Liver (tissue), 9 donors: ENCODE measurements around the gene HYPK. TPM values are rescaled to one million over a fixed set of nuclear protein-coding genes. Genes with fewer than 3 reads are reported as not detected.
"Not testable (repeated sequence)": the region's sequence is repeated elsewhere in the genome, so short reads cannot be mapped to it uniquely, and the experiment has no call there.

Experiments used
- DNase-seq: peaks from one replicate; pipeline ENCODE4 v3.0.0-alpha.2; 2017; ENCODE audit warnings: low spot score
- H3K27ac ChIP-seq, 2 donors: one replicate each; pipeline ENCODE4 v1.7.0; 2013; ENCODE audit warnings: inconsistent platforms in 2 of 2, low read length in 2 of 2, control low read depth in 1 of 2, low read depth in 1 of 2, mild to moderate bottlenecking in 1 of 2
- H3K27me3 ChIP-seq, 4 donors: one replicate each; pipeline versions ENCODE4 v1.6.1 to v1.7.0; 2013; ENCODE audit warnings: low read length in 3 of 4, inconsistent platforms in 1 of 4, mild to moderate bottlenecking in 1 of 4, moderate library complexity in 1 of 4; ENCODE audit not compliant: control insufficient read depth in 4 of 4, insufficient read depth in 4 of 4
- H3K36me3 ChIP-seq, 4 donors: one replicate each; pipeline versions ENCODE4 v1.6.1 to v1.7.0; 2013; ENCODE audit warnings: low read length in 3 of 4, mild to moderate bottlenecking in 3 of 4, low read depth in 1 of 4, moderate library complexity in 1 of 4; ENCODE audit not compliant: control insufficient read depth in 4 of 4, insufficient read depth in 3 of 4
- H3K4me1 ChIP-seq, 4 donors: one replicate each; pipeline versions ENCODE4 v1.6.1 to v1.7.0; 2013; ENCODE audit warnings: low read length in 3 of 4, mild to moderate bottlenecking in 3 of 4, moderate library complexity in 1 of 4; ENCODE audit not compliant: control insufficient read depth in 4 of 4, insufficient read depth in 4 of 4
- H3K4me3 ChIP-seq, 3 donors: one replicate each; pipeline versions ENCODE4 v1.6.1 to v1.7.0; 2013; ENCODE audit warnings: low read length in 3 of 3, control low read depth in 1 of 3, low read depth in 1 of 3, mild to moderate bottlenecking in 1 of 3
- H3K9ac ChIP-seq, 2 donors: one replicate each; pipeline ENCODE4 v1.7.0; 2013; ENCODE audit warnings: low read length in 2 of 2, mild to moderate bottlenecking in 2 of 2, moderate library complexity in 2 of 2, control low read depth in 1 of 2, low read depth in 1 of 2
- H3K9me3 ChIP-seq, 4 donors: one replicate each; pipeline versions ENCODE4 v1.6.1 to v1.7.0; 2013; ENCODE audit warnings: low read length in 3 of 4; ENCODE audit not compliant: control insufficient read depth in 4 of 4
- ATF3 ChIP-seq: IDR thresholded peaks from 2 replicates; pipeline ENCODE4 v1.6.1; 2016; ENCODE audit warnings: antibody characterized with exemption
- CTCF ChIP-seq: fragments of 150-350 bp; IDR thresholded peaks from 2 replicates; pipeline ENCODE4 v1.5.1; 2017; ENCODE audit warnings: improper control_type of control experiment, low read depth, low read length; ENCODE audit not compliant: missing input control
- EGR1 ChIP-seq, 2 donors: IDR thresholded peaks; 2 replicates each; pipeline ENCODE4 v1.6.1; 2016 to 2018; ENCODE audit warnings: antibody characterized with exemption in 2 of 2, low read depth in 2 of 2
- FOXA2 ChIP-seq: IDR thresholded peaks from 2 replicates; pipeline ENCODE4 v1.6.1; 2016; ENCODE audit warnings: antibody characterized with exemption
- GABPA ChIP-seq, 2 donors: IDR thresholded peaks in 1 of 2; conservative IDR thresholded peaks in 1 of 2; 2 replicates each; pipeline ENCODE4 v1.6.1; 2016; ENCODE audit warnings: antibody characterized with exemption in 2 of 2, mild to moderate bottlenecking in 1 of 2, moderate library complexity in 1 of 2
- HNF4A ChIP-seq, 2 donors: conservative IDR thresholded peaks; 2 replicates each; pipeline ENCODE4 v1.6.1; 2016; ENCODE audit warnings: antibody characterized with exemption in 2 of 2, mild to moderate bottlenecking in 2 of 2
- HNF4G ChIP-seq: IDR thresholded peaks from 2 replicates; pipeline ENCODE4 v1.6.1; 2016; ENCODE audit warnings: antibody characterized with exemption
- JUND ChIP-seq, 2 donors: IDR thresholded peaks; 2 replicates each; pipeline ENCODE4 v1.6.1; 2016; ENCODE audit warnings: antibody characterized with exemption in 2 of 2
- NR2F2 ChIP-seq: IDR thresholded peaks from 2 replicates; pipeline ENCODE4 v1.6.1; 2016; ENCODE audit warnings: antibody characterized with exemption
- RAD21 ChIP-seq, 2 donors: IDR thresholded peaks; 2 replicates each; pipeline ENCODE4 v1.6.1; 2016; ENCODE audit warnings: antibody characterized with exemption in 2 of 2, mild to moderate bottlenecking in 2 of 2
- REST ChIP-seq: IDR thresholded peaks from 2 replicates; pipeline ENCODE4 v1.6.1; 2016; ENCODE audit warnings: antibody characterized with exemption, mild to moderate bottlenecking
- RXRA ChIP-seq, 2 donors: IDR thresholded peaks; 2 replicates each; pipeline ENCODE4 v1.6.1; 2017 to 2018; ENCODE audit warnings: antibody characterized with exemption in 2 of 2, mild to moderate bottlenecking in 1 of 2
- SP1 ChIP-seq: IDR thresholded peaks from 2 replicates; pipeline ENCODE4 v1.6.1; 2018; ENCODE audit warnings: antibody characterized with exemption, mild to moderate bottlenecking
- TAF1 ChIP-seq: conservative IDR thresholded peaks from 2 replicates; pipeline ENCODE4 v1.6.1; 2016; ENCODE audit warnings: antibody characterized with exemption, mild to moderate bottlenecking
- YY1 ChIP-seq: IDR thresholded peaks from 2 replicates; pipeline ENCODE4 v1.6.1; 2016; ENCODE audit warnings: antibody characterized with exemption, mild to moderate bottlenecking
- ZBTB33 ChIP-seq: IDR thresholded peaks from 2 replicates; pipeline ENCODE4 v1.6.1; 2016; ENCODE audit warnings: antibody characterized with exemption
- WGBS: extraction: QIAGEN DNeasy Blood & Tissue Kit; methylation state at CpG from one replicate; pipeline ENCODE4 v1.1.7; 2013; 5-methylcytosine and 5-hydroxymethylcytosine counted together
- polyA plus RNA-seq, 2 donors: library from polyadenylated mRNA; stranded (reverse) in 1 of 2; unstranded in 1 of 2; fragments of 200-250 nt in 1 of 2; fragments of >200 nt in 1 of 2; fragmentation: Nextera tagmentation in 1 of 2; extraction: Ambion mirVana in 1 of 2; gene quantifications; one replicate each; pipeline versions ENCODE4 v1.2.1 to v1.2.3, GENCODE V29; 2013 to 2015
- total RNA-seq, 2 donors: library from RNA; depleted of rRNA; stranded (reverse); fragments of >200 nt; gene quantifications; one replicate each; pipeline ENCODE4 v1.2.3, GENCODE V29; 2014
- TF ChIP-seq, protein P1 (sequence below): IDR thresholded peaks from 2 replicates; pipeline ENCODE4 v1.6.1; 2016; ENCODE audit warnings: antibody characterized with exemption
- donor health status: healthy.
- donor health status: healthy.
- donor health status: healthy.
- donor health status: healthy.
- donor health status: healthy.

Gene HYPK
- total and polyA plus RNA-seq, 4 donors, result 4.8 to 18.7 (median 7.4) TPM

DNA sequence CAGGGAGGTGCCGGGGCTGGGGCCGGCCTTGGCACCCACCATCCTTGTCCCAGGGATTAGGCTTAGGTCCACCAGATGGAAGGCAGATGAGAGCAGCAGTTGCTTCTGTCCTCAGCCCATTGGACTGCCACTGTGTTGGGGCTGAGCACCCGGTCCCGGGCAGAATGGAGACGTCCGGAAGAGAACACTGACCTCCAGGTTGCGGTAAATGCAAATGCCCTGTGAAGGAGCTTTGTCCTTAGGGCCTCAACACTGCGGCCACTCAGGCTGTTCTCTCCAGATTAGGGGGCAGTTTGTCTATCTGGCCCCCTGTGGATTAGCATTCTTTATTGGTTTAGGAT lies 484 bp upstream of the HYPK start, which contains the start of gene SERINC4:
SERINC4 (minus strand) TSS at position 276 of the 341 bp plus-strand sequence; CDS start at position 42, 234 bp downstream.
- peaks cover 1 to 8% (median 6%) of the 10 kb centered on the region in 4 donors for H3K4me1 ChIP-seq
- H3K4me3 ChIP-seq, result peak within 1 kb of the TSS; percentile 81 to 98 (median 95)
- no peaks in the 10 kb centered on the region for H3K9me3 ChIP-seq
- H3K27ac ChIP-seq, result peak within 1 kb of the TSS; percentile 95 to 98
- WGBS, result 94% methylated on average over 8 of the region's 8 CpGs
- peaks cover 3 to 31% (median 19%) of the 10 kb centered on the region in 4 donors for H3K36me3 ChIP-seq
- TF ChIP-seq REST (no peak), CTCF (no peak), ATF3 (no peak), ZBTB33 (no peak), FOXA2 (no peak), YY1 (no peak), TAF1 (no peak), EGR1 (IDR thresholded peaks at IDR 0.05; ENCODE audit: low read depth in 2 of 2) (no peak), GABPA (IDR thresholded peaks at IDR 0.05 in 1 of 2, conservative IDR thresholded peaks at IDR 0.05 in 1 of 2) (no peak), JUND (IDR thresholded peaks at IDR 0.05) (no peak), RXRA (IDR thresholded peaks at IDR 0.05) (no peak), RAD21 (IDR thresholded peaks at IDR 0.05) (no peak), NR2F2 (no peak), HNF4G (no peak), SP1 (no peak), HNF4A (conservative IDR thresholded peaks at IDR 0.05) (no peak)
- TF ChIP-seq, protein P1, sequence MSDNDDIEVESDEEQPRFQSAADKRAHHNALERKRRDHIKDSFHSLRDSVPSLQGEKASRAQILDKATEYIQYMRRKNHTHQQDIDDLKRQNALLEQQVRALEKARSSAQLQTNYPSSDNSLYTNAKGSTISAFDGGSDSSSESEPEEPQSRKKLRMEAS, result no peak
- no peak for DNase-seq
- no peaks in the 10 kb centered on the region for H3K27me3 ChIP-seq
- peak within 1 kb of the TSS; percentile 69 to 96 for H3K9ac ChIP-seq

DNA sequence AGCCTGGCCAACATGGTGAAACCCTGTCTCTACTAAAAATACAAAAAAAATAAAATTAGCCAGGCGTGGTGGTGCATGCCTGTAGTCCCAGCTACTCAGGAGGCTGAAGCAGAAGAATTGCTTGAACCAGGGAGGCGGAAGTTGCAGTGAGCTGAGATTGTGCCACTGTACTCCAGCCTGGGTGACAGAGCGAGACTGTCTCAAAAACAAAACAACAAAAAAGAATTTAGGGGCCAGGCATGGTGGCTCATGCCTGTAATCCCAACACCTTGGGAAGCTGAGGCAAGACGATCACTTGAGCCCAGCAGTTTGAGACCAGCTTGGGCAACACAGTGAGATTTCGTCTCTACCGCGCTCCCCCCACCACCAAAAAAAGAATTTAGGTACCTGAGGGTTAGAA lies 2.3 kb downstream of the HYPK start:
- not testable (repeated sequence) for H3K9ac ChIP-seq, H3K4me3 ChIP-seq, DNase-seq, H3K27ac ChIP-seq, H3K27me3 ChIP-seq, H3K9me3 ChIP-seq, H3K4me1 ChIP-seq
- WGBS, result 97% methylated on average over 7 of the region's 7 CpGs
- peaks cover 6 to 35% (median 18%) of the 10 kb centered on the region in 4 donors for H3K36me3 ChIP-seq
